ENCODE measurements around the gene C1orf210. TPM values are rescaled to one million over a fixed set of nuclear protein-coding genes. Genes with fewer than 3 reads are reported as not detected.
A peak's percentile ranks its signal among the peaks of the same experiment; 100 is the strongest.

Gene C1orf210
- total RNA-seq, 1 experiment from 2014 or later = 29.3 TPM

DNA sequence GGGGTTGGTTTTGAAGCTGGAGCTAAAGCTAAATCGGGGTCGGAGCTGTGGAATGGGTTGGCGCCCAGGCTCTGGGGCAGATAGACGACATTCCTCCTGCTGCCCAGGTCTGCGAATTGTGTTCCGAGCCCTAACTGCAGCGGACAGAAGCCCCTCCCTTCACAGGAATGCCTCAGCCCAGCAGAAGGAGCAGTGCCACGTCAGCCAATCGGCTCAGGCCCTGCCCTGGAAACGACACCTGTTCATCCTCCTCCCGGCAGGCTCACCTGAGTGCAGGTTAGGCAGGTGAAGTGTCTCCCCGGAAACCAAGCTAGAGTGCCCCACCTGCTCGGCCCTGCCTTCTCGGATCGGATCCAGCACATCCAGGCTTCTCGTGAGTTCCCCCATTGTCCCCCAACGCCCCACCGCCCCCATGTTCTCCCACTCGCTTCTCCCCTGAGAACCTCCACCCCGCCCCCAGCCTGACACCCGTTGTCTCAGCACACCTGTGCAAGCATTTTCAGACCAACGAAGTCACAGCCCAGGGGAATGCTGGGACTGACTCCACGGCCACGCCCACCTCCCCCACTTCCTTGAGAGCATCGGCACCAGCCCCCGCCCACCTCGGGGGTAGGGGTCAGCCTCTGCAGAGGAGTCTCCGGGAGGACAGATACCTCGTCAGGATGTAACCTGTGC lies 14.8 kb downstream of the C1orf210 start:
- Histone ChIP-seq H4K20me1 (ENCODE audit: insufficient read depth) (no peaks in the 10 kb centered on the region), H3K4me2 (peak overlapping the region; percentile 92), H3K27ac (peak overlapping the region; percentile 81), H3K4me3 (peak overlapping the region; percentile 59), H3K27me3 (ENCODE audit: insufficient read depth, low read depth) (no peaks in the 10 kb centered on the region), H3K79me2 (ENCODE audit: low read depth) (no peaks in the 10 kb centered on the region; the same call in 1 of the 2 replicates), H3K4me1 (replicated peaks; ENCODE audit: insufficient read depth) (peaks cover 25% of the 10 kb centered on the region), H3K9me2 (ENCODE audit: insufficient read depth) (no peaks in the 10 kb centered on the region), H2AFZ (peak overlapping the region; percentile 53), H3K36me3 (ENCODE audit: low read depth) (no peaks in the 10 kb centered on the region), H3F3A (ENCODE audit: insufficient read depth, low read depth) (peaks cover 24% of the 10 kb centered on the region; the same call in 1 of the 2 replicates), H3K9me3 (ENCODE audit: insufficient read depth, low read depth) (no peaks in the 10 kb centered on the region)
- ChIA-PET CTCF (interaction anchor here (0.7 kb wide), 1 partner anchor 84 kb away, joined by 3 read pairs; no protein-coding TSS in a partner anchor), POLR2A (ENCODE audit: unreplicated experiment) (interaction anchor here (0.5 to 1.7 kb wide), 11 partner anchors 10 to 1210 kb away, joined by 3 to 16 read pairs (median 4); partner anchors contain the start of genes CCDC30 and CDC20)
- TF ChIP-seq, protein P1, sequence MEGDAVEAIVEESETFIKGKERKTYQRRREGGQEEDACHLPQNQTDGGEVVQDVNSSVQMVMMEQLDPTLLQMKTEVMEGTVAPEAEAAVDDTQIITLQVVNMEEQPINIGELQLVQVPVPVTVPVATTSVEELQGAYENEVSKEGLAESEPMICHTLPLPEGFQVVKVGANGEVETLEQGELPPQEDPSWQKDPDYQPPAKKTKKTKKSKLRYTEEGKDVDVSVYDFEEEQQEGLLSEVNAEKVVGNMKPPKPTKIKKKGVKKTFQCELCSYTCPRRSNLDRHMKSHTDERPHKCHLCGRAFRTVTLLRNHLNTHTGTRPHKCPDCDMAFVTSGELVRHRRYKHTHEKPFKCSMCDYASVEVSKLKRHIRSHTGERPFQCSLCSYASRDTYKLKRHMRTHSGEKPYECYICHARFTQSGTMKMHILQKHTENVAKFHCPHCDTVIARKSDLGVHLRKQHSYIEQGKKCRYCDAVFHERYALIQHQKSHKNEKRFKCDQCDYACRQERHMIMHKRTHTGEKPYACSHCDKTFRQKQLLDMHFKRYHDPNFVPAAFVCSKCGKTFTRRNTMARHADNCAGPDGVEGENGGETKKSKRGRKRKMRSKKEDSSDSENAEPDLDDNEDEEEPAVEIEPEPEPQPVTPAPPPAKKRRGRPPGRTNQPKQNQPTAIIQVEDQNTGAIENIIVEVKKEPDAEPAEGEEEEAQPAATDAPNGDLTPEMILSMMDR (conservative IDR thresholded peaks at IDR 0.05) = no peak
- no peak for TF ChIP-seq EZH2 (IDR thresholded peaks at IDR 0.05; ENCODE audit: low read depth)
- intact Hi-C loops (cut with micrococcal nuclease; ENCODE audit: unreplicated experiment) = loop anchor here (1.0 to 2.0 kb wide), 5 partner anchors 29 to 96 kb away; partner anchors contain the start of gene CDC20
- peak; percentile 94 to 96 for DNase-seq
- BruUV-seq (replicated peaks) = no TSS peak

DNA sequence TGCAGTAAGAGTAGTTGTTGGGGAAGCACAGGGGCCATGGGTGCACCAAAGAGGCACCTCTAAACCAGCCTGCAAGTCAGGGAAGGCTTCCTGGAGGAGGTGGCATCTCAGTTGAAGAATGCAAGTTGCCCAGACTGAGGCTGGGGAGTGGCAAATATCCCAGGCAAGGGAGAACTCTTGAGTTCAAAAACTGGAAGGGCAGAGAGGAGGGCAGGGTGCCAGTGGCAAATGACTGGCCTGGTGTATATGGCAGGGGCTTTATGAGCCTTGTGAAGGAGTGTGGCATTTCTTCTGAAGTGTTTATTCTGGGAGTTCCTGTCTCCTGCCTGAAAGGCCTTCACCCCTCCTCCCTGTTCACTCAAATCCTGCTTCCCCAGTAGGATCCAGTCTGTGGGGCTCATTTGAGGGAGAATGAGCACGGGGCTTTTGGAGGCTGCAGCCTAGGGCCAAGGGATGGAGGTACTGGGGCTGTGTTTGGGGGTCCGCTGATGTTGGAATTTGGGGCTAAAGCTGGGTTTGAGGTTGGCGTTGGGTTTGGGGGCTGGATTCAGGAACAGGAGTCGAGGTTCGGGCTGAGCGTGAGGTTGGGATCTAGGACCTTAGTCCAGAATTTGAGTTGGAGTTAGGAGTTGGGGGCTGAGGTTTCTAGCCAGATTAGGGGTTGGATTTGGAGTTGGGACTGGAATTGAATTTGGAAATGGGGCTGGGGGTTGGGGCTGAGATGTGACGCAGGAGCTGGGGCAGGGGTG lies 15.6 kb downstream of the C1orf210 start, which contains the start of gene TMEM125:
Gene TMEM125 (plus strand): TSS at position 357 of the 749 bp plus-strand sequence. CDS start 2,740 bp downstream, outside the sequence.
- Histone ChIP-seq H4K20me1 (ENCODE audit: insufficient read depth) (no peaks in the 10 kb centered on the region), H3K4me3 (peak within 1 kb of the TSS; percentile 59), H3K4me2 (peak within 1 kb of the TSS; percentile 92), H3K4me1 (replicated peaks; ENCODE audit: insufficient read depth) (peaks cover 25% of the 10 kb centered on the region), H3K27ac (peak within 1 kb of the TSS; percentile 81), H3K27me3 (ENCODE audit: insufficient read depth, low read depth) (no peaks in the 10 kb centered on the region), H3K9me2 (ENCODE audit: insufficient read depth) (no peaks in the 10 kb centered on the region), H2AFZ (peak within 1 kb of the TSS; percentile 53), H3K79me2 (ENCODE audit: low read depth) (no peaks in the 10 kb centered on the region; the same call in 1 of the 2 replicates), H3K36me3 (ENCODE audit: low read depth) (no peaks in the 10 kb centered on the region), H3K9me3 (ENCODE audit: insufficient read depth, low read depth) (no peaks in the 10 kb centered on the region; the same call in 1 of the 2 replicates), H3F3A (ENCODE audit: insufficient read depth, low read depth) (peaks cover 19% of the 10 kb centered on the region; the same call in 1 of the 2 replicates)
- TSS peak; percentile 92 for BruUV-seq (replicated peaks)
- TF ChIP-seq EZH2 (IDR thresholded peaks at IDR 0.05; ENCODE audit: low read depth) = no peak
- TF ChIP-seq, protein P1 (conservative IDR thresholded peaks at IDR 0.05) = no peak
- intact Hi-C loops (cut with micrococcal nuclease; ENCODE audit: unreplicated experiment) = loop anchor here (1.0 to 2.0 kb wide), 5 partner anchors 28 to 97 kb away; partner anchors contain the start of gene CDC20
- DNase-seq = peak in 1 of 2 experiments; percentile 27
- POLR2A ChIA-PET (ENCODE audit: unreplicated experiment) = interaction anchor here (0.5 to 1.7 kb wide), 6 partner anchors 13 to 381 kb away, joined by 3 to 11 read pairs (median 6); partner anchors contain the start of gene CDC20
- CTCF ChIA-PET = interaction anchor here (0.5 to 0.7 kb wide), 2 partner anchors 85 to 100 kb away, joined by 3 to 6 read pairs; no protein-coding TSS in a partner anchor

DNA sequence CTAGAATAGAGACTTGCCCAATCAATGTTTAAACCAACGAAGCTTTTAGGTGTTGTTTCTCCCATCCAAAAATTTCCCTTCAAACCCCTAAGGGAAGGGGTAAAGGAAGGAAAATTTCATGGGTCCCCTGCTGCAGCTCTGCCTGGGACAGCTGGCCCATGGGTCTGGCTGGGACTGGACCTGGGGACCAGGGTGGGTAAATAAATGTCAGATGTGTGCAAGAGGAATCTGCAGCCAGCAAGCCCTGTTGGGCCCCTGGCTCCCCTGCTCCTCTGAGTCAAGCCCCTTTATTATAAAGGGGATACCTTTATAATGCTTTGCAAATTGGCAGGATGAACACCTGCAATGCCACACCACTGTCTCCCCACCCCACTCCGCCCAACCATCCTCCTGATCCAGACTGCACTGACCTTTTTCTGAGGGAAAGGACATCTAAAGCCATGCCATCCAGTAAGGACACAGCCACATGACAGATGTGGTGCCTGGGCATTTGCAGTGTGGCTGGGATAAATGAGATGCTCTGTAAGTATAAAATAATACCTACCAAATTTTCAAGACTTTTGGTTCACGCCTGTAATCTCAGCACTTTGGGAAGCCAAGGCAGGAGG lies 17.5 kb downstream of the C1orf210 start:
- peaks cover 25% of the 10 kb centered on the region for H3K4me1 ChIP-seq (replicated peaks; ENCODE audit: insufficient read depth)
- H3K4me3 ChIP-seq = no peak overlapping the region
- H3K4me2 ChIP-seq = no peak overlapping the region
- no peaks in the 10 kb centered on the region for H4K20me1 ChIP-seq (ENCODE audit: insufficient read depth)
- H3K36me3 ChIP-seq (ENCODE audit: low read depth) = no peaks in the 10 kb centered on the region
- H3K27ac ChIP-seq = no peak overlapping the region
- ChIA-PET POLR2A (ENCODE audit: unreplicated experiment) (interaction anchor here (0.6 to 0.7 kb wide), 2 partner anchors 18 to 1825 kb away, joined by 4 to 6 read pairs; no protein-coding TSS in a partner anchor), CTCF (no interaction called here)
- no peaks in the 10 kb centered on the region; the same call in 1 of the 2 replicates for H3K79me2 ChIP-seq (ENCODE audit: low read depth)
- peaks cover 6% of the 10 kb centered on the region for H3K9me3 ChIP-seq (ENCODE audit: insufficient read depth, low read depth)
- H2AFZ ChIP-seq = no peak overlapping the region
- H3K27me3 ChIP-seq (ENCODE audit: insufficient read depth, low read depth) = no peaks in the 10 kb centered on the region
- no TSS peak for BruUV-seq (replicated peaks)
- H3K9me2 ChIP-seq (ENCODE audit: insufficient read depth) = no peaks in the 10 kb centered on the region
- no peak for DNase-seq
- TF ChIP-seq, protein P1 (conservative IDR thresholded peaks at IDR 0.05) = no peak
- no peak for TF ChIP-seq EZH2 (IDR thresholded peaks at IDR 0.05; ENCODE audit: low read depth)
- intact Hi-C loops (cut with micrococcal nuclease; ENCODE audit: unreplicated experiment) = no loop called here
- H3F3A ChIP-seq (ENCODE audit: insufficient read depth, low read depth) = peaks cover 6% of the 10 kb centered on the region; the same call in 1 of the 2 replicates
